Measurements from ENCODE around the gene IQCH. TPM values are rescaled to one million over a fixed set of nuclear protein-coding genes. Genes with fewer than 3 reads are reported as not detected.

IQCH gene
- polyA plus RNA-seq, 2 of the 4 experiments (the other 2 are of a cell fraction) = 1.5 to 3.8 TPM

DNA sequence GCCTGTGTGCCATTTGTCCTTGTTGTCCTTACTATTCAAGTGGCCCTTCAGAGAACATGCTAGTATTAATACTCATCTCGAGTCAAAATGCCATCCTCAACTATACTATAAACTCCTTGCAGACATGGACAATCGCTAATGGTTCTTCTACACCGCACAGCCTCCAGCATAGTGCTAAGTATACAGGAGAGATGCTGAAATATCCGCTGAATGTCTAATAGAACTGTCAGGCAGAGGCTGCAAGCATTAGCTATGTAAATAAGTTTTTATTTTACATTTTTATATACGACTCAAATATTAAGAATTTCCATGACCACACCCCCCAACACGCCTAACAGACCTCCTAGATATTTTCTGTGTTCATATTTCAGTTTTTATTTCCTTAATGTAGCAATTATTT, 39.5 kb upstream of the IQCH start:
- DNase-seq (ENCODE audit: low read depth in 1 of 2, low spot score in 1 of 2) (no peak), FAIRE-seq (no peak), ATAC-seq (no peak)
- ChIA-PET POLR2A (no interaction called here), CTCF (no interaction called here)
- WGBS (ENCODE audit: missing lambda C conversion rate) = 84% methylated on average over 6 of the region's 6 CpGs
- H3K27ac ChIP-seq = no peak overlapping the region
- H3K4me3 ChIP-seq = no peak overlapping the region
- H3K9me3 ChIP-seq = no peaks in the 10 kb centered on the region
- no peaks in the 10 kb centered on the region for H3K4me1 ChIP-seq
- TF ChIP-seq EP300 (IDR thresholded peaks at IDR 0.05) (no peak), EHMT2 (IDR thresholded peaks at IDR 0.05; ENCODE audit: low read depth) (no peak), CBX8 (IDR thresholded peaks at IDR 0.05) (no peak), RNF2 (IDR thresholded peaks at IDR 0.05; ENCODE audit: borderline replicate concordance, low read depth) (no peak), TP53 (CRISPR knock-in tag; IDR thresholded peaks at IDR 0.05) (no peak), EHF (CRISPR knock-in tag; IDR thresholded peaks at IDR 0.05) (no peak), KDM1A (IDR thresholded peaks at IDR 0.05; ENCODE audit: low read depth) (no peak)
- TF ChIP-seq, protein P1, sequence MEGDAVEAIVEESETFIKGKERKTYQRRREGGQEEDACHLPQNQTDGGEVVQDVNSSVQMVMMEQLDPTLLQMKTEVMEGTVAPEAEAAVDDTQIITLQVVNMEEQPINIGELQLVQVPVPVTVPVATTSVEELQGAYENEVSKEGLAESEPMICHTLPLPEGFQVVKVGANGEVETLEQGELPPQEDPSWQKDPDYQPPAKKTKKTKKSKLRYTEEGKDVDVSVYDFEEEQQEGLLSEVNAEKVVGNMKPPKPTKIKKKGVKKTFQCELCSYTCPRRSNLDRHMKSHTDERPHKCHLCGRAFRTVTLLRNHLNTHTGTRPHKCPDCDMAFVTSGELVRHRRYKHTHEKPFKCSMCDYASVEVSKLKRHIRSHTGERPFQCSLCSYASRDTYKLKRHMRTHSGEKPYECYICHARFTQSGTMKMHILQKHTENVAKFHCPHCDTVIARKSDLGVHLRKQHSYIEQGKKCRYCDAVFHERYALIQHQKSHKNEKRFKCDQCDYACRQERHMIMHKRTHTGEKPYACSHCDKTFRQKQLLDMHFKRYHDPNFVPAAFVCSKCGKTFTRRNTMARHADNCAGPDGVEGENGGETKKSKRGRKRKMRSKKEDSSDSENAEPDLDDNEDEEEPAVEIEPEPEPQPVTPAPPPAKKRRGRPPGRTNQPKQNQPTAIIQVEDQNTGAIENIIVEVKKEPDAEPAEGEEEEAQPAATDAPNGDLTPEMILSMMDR (IDR thresholded peaks at IDR 0.05) = no peak
- TF ChIP-seq, protein P2, sequence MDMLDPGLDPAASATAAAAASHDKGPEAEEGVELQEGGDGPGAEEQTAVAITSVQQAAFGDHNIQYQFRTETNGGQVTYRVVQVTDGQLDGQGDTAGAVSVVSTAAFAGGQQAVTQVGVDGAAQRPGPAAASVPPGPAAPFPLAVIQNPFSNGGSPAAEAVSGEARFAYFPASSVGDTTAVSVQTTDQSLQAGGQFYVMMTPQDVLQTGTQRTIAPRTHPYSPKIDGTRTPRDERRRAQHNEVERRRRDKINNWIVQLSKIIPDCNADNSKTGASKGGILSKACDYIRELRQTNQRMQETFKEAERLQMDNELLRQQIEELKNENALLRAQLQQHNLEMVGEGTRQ (IDR thresholded peaks at IDR 0.05) = no peak
- H3K4me2 ChIP-seq = no peak overlapping the region

DNA sequence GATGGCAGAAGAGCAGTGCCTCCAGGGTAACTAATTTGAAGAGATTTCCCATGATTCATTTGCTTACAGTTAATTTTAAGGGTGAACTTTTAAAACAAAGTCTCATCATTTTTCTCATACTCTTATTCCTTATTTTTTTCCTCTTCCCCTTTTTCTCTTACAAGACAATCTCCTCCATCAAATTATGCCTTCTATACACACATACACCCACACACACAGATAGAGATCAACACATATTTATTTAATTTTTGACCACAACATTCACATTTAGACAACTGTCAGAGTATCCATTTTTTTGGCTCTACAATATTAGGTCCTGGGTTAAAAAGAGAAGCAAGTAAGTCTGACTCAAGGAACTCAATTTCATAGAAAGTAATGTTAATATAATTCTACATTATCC, 37.7 kb upstream of the IQCH start:
- no peak overlapping the region for H3K4me2 ChIP-seq
- FAIRE-seq (peak; percentile 63), DNase-seq (ENCODE audit: low read depth in 1 of 2, low spot score in 1 of 2) (no peak), ATAC-seq (no peak)
- TF ChIP-seq, protein P3, sequence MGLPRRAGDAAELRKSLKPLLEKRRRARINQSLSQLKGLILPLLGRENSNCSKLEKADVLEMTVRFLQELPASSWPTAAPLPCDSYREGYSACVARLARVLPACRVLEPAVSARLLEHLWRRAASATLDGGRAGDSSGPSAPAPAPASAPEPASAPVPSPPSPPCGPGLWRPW (IDR thresholded peaks at IDR 0.05) = no peak
- TF ChIP-seq CHD2 (IDR thresholded peaks at IDR 0.05; ENCODE audit: low read length, partially characterized antibody) = no peak
- TF ChIP-seq ZFP36 (IDR thresholded peaks at IDR 0.05; ENCODE audit: borderline replicate concordance, partially characterized antibody) = no peak
- TF ChIP-seq ZNF302 (CRISPR knock-in tag; IDR thresholded peaks at IDR 0.05) = no peak
- no peak overlapping the region for H3K4me3 ChIP-seq
- ChIA-PET CTCF (interaction anchor here (0.7 kb wide), 1 partner anchor 541 kb away, joined by 3 read pairs; no protein-coding TSS in a partner anchor), POLR2A (no interaction called here)
- no peak overlapping the region for H3K27ac ChIP-seq
- no peaks in the 10 kb centered on the region for H3K4me1 ChIP-seq
- no peaks in the 10 kb centered on the region for H3K9me3 ChIP-seq

DNA sequence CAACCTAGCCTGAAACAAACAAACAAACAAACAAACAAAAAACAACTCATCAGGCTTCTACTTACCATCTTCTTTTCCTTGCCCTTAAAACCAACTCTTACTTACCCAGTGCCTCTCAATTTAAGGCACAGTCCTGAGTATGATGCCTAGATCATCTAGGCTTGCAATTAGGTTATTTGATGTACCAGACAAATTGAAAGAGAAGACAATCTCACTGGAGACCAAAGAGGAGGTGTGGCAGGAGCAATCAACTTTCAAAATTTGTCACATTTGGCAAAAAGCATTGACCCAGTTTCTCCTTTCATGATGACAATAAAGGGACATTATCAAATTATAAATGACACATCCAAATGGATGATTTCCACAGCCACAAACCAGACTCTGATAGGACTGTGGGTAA, 36.2 kb upstream of the IQCH start:
- no peak overlapping the region for H3K4me3 ChIP-seq
- ATAC-seq = no peak
- DNase-seq (ENCODE audit: low read depth in 1 of 2, low spot score in 1 of 2) = no peak
- CTCF ChIA-PET = no interaction called here
- TF ChIP-seq EHMT2 (IDR thresholded peaks at IDR 0.05; ENCODE audit: low read depth) = no peak
- TF ChIP-seq ZSCAN20 (CRISPR knock-in tag; IDR thresholded peaks at IDR 0.05) = no peak
- no peak for TF ChIP-seq TFCP2L1 (CRISPR knock-in tag; IDR thresholded peaks at IDR 0.05)
- TF ChIP-seq CEBPB (IDR thresholded peaks at IDR 0.05) = no peak
- TF ChIP-seq HOXB5 (CRISPR knock-in tag; IDR thresholded peaks at IDR 0.05) = no peak
- TF ChIP-seq, protein P3 (IDR thresholded peaks at IDR 0.05) = no peak
- no peak for TF ChIP-seq CBX2 (IDR thresholded peaks at IDR 0.05; ENCODE audit: borderline replicate concordance, low read depth)
- no peak for TF ChIP-seq MYC (IDR thresholded peaks at IDR 0.05; ENCODE audit: borderline replicate concordance, low read length)
- no peak for TF ChIP-seq NR3C1 (IDR thresholded peaks at IDR 0.05)
- TF ChIP-seq, protein P4, sequence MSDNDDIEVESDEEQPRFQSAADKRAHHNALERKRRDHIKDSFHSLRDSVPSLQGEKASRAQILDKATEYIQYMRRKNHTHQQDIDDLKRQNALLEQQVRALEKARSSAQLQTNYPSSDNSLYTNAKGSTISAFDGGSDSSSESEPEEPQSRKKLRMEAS (IDR thresholded peaks at IDR 0.05) = no peak
- TF ChIP-seq, protein P5, sequence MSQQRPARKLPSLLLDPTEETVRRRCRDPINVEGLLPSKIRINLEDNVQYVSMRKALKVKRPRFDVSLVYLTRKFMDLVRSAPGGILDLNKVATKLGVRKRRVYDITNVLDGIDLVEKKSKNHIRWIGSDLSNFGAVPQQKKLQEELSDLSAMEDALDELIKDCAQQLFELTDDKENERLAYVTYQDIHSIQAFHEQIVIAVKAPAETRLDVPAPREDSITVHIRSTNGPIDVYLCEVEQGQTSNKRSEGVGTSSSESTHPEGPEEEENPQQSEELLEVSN (IDR thresholded peaks at IDR 0.05; ENCODE audit: borderline replicate concordance, low read depth) = no peak
- POLR2A ChIA-PET = no interaction called here
- no peak overlapping the region for H3K27ac ChIP-seq
- no peaks in the 10 kb centered on the region for H3K4me1 ChIP-seq
- no peaks in the 10 kb centered on the region for H3K9me3 ChIP-seq
- no peak overlapping the region for H3K4me2 ChIP-seq
- FAIRE-seq = peak; percentile 85

Data from A549 (cell line).